Omental fat pad (tissue), 4 donors: ENCODE results near the gene SORCS2. TPM values are rescaled to one million over a fixed set of nuclear protein-coding genes. Genes with fewer than 3 reads are reported as not detected.

Source experiments
- ATAC-seq: fragments of 150-250 bp; one replicate; pipeline ENCODE4 v1.9.1; 2016; ENCODE audit warnings: mild to moderate bottlenecking, moderate library complexity; ENCODE audit not compliant: low FRiP score
- DNase-seq: peaks from one replicate; pipeline ENCODE4 v3.0.0-alpha.2; 2019; ENCODE audit warnings: low spot score
- CTCF ChIP-seq, 3 donors: fragments of 450-650 bp; IDR thresholded peaks; one replicate each; pipeline ENCODE4 v1.5.1; 2016 to 2017; ENCODE audit warnings: antibody characterized with exemption in 3 of 3, mild to moderate bottlenecking in 3 of 3, moderate library complexity in 2 of 3
- total RNA-seq, 4 donors: library from RNA; depleted of rRNA; stranded (reverse); fragments of >200 nt; gene quantifications; one replicate each; pipeline ENCODE4 v1.1.0, GENCODE V29; 2016

SORCS2 gene
- total RNA-seq, 4 donors from 2014 or later: 0.63 to 4.6 (median 1.2) TPM

DNA sequence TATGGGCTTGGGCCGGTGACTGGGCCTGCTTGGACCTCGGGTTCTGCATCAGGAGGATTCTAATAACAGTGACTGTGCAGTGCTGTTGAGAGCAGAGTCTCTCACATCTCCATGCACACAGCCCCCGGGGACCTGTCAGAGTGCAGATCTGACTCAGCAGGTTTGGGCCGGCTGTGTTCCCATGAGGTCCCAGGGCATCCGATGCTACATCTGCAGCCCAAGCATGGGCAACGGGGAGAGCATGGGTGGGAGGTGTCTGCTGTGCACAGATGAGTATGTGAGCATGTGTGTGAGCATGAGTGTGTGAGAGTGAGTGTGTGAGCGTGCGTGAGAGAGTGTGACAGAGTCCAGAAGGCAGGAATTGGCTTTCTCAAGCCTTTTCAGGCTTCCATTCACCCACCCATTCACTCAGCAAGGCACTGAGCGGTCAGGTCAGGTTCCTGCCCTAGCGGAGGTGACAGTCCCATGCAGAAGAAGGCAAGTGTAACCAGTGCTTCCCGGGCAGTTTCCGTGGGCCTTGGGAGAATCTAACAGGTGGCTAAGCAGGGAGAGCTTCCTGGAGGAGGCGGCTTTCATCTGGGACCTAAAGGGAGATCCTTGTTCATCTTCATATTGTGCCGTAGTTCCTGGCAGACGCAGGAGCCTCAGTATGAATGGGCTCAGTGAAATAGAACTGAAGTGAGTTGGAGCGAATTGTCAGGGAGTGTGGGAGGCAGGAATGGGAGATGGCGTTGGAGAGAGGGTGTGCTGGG, 62.6 kb downstream of the SORCS2 start:
- no peak for TF ChIP-seq CTCF (IDR thresholded peaks at IDR 0.05)
- ATAC-seq (no peak), DNase-seq (no peak)

DNA sequence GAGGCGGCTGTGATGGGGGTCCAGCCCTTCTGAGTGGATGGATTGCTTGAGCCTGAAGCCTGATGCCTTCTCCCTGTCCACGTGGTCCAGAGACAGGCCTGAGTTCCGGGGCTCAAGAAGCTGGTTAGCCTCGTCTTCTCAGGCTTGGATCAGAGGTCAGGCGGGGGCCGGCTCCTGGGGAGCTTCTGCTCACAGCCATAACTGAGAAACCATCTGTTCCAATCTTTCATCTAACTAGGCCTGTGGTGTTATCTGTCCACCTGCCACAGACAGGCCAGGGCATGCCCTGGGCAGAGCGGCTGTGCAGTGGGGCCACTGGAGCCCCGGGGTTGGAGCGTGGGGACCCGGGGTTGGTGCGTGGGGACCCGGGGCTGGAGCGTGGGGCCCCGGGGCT, 63.1 kb downstream of the SORCS2 start:
- ATAC-seq: no peak
- TF ChIP-seq CTCF (IDR thresholded peaks at IDR 0.05): no peak
- DNase-seq: no peak

DNA sequence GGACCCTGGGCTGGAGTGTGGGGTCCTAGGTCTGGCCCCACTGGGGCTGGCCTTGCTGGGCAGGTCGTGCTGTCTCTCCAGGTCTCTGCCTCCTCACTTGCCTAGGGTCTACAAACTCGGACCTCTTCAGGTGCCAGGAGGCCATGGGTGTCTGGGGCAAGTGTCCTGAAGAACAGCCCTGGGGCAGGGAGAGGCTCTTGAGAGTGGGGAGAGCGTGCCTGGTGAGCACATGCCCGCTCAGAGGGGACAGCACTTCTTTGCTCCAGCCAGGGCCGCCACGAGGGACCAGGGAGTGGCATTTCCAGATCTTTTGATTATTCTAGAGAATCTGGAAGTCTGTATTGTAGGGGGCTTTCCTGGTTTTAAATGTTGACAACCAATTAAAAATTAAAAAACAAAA, 63.7 kb downstream of the SORCS2 start:
- ATAC-seq (no peak), DNase-seq (no peak)
- no peak for TF ChIP-seq CTCF (IDR thresholded peaks at IDR 0.05)

DNA sequence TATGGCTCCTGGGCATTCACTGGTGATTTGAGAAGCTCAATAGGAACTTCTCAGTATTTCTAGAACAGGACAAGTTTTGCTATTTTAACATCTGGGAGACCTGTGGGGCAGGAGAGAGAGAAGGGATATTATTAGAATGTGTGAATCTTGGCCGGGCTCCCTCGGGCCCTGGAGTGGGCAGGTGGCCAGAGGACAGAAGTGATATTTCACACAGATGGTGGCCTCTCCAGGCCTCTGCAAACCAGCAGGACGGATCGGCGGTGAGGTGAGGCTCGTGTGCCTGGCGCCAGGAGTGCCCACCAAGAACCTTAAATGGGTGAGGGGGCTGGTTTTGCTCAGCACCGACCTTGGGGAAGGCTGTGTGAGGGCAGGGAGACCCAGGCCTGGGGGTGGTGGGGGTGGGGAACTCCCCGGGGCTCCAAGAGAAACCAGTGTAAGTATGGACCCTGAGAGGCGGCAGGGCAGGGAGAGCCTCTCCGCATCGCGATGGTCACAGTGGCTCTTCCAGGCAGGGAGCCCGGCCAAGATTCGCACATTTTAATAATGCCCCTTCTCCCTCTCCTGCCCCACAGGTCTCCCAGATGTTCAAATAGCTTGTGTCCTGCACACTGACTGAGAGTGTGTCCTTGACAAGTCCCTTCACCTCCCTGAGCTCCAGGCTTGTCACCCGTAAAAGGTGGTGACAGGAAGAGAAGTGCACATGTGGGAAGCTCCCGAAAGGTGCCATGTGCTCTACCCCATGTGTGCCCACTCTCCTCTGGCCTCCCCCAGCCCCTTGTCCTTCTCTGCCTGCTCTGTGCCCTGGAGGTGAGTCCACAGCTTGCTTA, 64.9 kb downstream of the SORCS2 start:
- DNase-seq: no peak
- ATAC-seq: no peak
- TF ChIP-seq CTCF (IDR thresholded peaks at IDR 0.05): no peak

GRCh38 chr4:7259039-7259438, 66.7 kb downstream of the SORCS2 start:
- no peak for DNase-seq
- no peak for TF ChIP-seq CTCF (IDR thresholded peaks at IDR 0.05)
- no peak for ATAC-seq

DNA sequence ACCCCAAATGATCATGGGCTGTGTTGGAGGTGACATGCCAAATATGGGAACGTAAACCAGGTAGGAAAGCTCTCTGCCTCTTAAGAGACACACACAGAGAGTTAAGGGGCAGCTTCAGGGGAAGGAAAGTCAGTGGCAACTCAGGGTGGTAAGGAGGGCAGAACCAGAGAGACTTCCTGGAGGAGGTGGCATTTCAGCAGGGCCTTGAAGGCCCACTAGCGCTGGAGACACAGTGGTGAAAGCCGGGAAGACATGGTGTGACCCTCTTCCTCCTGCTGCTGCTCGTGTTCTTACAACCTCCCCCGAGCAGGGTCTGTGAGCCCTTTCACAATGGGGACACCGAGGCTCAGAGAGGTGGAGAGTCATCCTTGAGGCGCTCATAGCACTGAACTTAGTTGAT, 68.2 kb downstream of the SORCS2 start:
- DNase-seq (no peak), ATAC-seq (no peak)
- TF ChIP-seq CTCF (IDR thresholded peaks at IDR 0.05): no peak
